PC-9 (cell line): ENCODE results near the gene OSBPL8. TPM values are rescaled to one million over a fixed set of nuclear protein-coding genes. Genes with fewer than 3 reads are reported as not detected.

Source experiments
- BruUV-seq: library from RNA; stranded (reverse); fragments of 400-500 nt; replicated peaks from 2 replicates; lab custom pipeline; 2021; lab: Mats Ljungman, UMichigan
- CTCF ChIA-PET: fragments of 300-600 bp; sonication (Branson Sonifier 250); formaldehyde crosslinking; loops from one replicate; lab custom pipeline; 2022; ENCODE audit warnings: antibody characterized with exemption; lab: Charles Lee
- POLR2A ChIA-PET: fragments of 300-600 bp; sonication (Branson Sonifier 250); formaldehyde crosslinking; loops from one replicate; lab custom pipeline; 2022; ENCODE audit warnings: antibody characterized with exemption; ENCODE audit not compliant: unreplicated experiment; lab: Charles Lee
- DNase-seq, 2 experiments: peaks; one replicate each; pipeline versions ENCODE4 v3.0.0 to v3.0.0-alpha.2; 2015 to 2022; ENCODE audit warnings: mixed read lengths in 1 of 2
- H2AFZ ChIP-seq: fragments of 200-600 bp; sonication (generic); 2 replicates; pipeline ENCODE4 v1.8.1; 2017; ENCODE audit warnings: antibody characterized with exemption
- H3F3A ChIP-seq: fragments of 200-600 bp; sonication (generic); 2 replicates; pipeline ENCODE4 v1.8.1; 2017; ENCODE audit warnings: antibody characterized with exemption, mild to moderate bottlenecking, low read depth; ENCODE audit not compliant: insufficient read depth
- H3K27ac ChIP-seq: fragments of 200-600 bp; sonication (generic); 2 replicates; pipeline ENCODE4 v1.6.1; 2016; ENCODE audit warnings: mixed run types
- H3K27me3 ChIP-seq: fragments of 200-600 bp; sonication (generic); 2 replicates; pipeline ENCODE4 v1.6.1; 2016; ENCODE audit warnings: low read depth, mixed run types; ENCODE audit not compliant: insufficient read depth
- H3K36me3 ChIP-seq: fragments of 200-600 bp; sonication (generic); 2 replicates; pipeline ENCODE4 v1.6.1; 2016; ENCODE audit warnings: low read depth, mixed run types
- H3K4me1 ChIP-seq: fragments of 200-600 bp; sonication (generic); replicated peaks from 2 replicates; pipeline ENCODE4 v1.6.1; 2016; ENCODE audit warnings: mixed run types; ENCODE audit not compliant: insufficient read depth
- H3K4me2 ChIP-seq: fragments of 200-600 bp; sonication (generic); 2 replicates; pipeline ENCODE4 v1.6.1; 2017; ENCODE audit warnings: mixed run types
- H3K4me3 ChIP-seq: fragments of 200-600 bp; sonication (generic); 2 replicates; pipeline ENCODE4 v1.6.1; 2016; ENCODE audit warnings: mixed run types
- H3K79me2 ChIP-seq: fragments of 200-600 bp; sonication (generic); 2 replicates; pipeline ENCODE4 v1.6.1; 2017; ENCODE audit warnings: low read depth, mixed run types
- H3K9me2 ChIP-seq: fragments of 200-600 bp; sonication (generic); 2 replicates; pipeline ENCODE4 v1.8.1; 2017; ENCODE audit warnings: mild to moderate bottlenecking; ENCODE audit not compliant: insufficient read depth
- H3K9me3 ChIP-seq: fragments of 200-600 bp; sonication (generic); 2 replicates; pipeline ENCODE4 v1.8.1; 2016; ENCODE audit warnings: low read depth; ENCODE audit not compliant: insufficient read depth
- H4K20me1 ChIP-seq: fragments of 200-600 bp; sonication (generic); 2 replicates; pipeline ENCODE4 v1.8.1; 2017; ENCODE audit not compliant: insufficient read depth
- EZH2 ChIP-seq: fragments of 200-600 bp; sonication (generic); IDR thresholded peaks from 2 replicates; pipeline ENCODE4 v1.8.0; 2017; ENCODE audit warnings: antibody characterized with exemption, low read depth
- intact Hi-C: fragments of 100-400 bp; cut with micrococcal nuclease; formaldehyde crosslinking; loops from one replicate; pipeline ENCODE4 v1.10.0; 2022; ENCODE audit not compliant: unreplicated experiment
- total RNA-seq: library from RNA; stranded (reverse); gene quantifications from 2 replicates; pipeline ENCODE4 v1.2.3, GENCODE V29; 2021
- TF ChIP-seq, protein P1 (sequence below): fragments of 200-600 bp; sonication (generic); conservative IDR thresholded peaks from 2 replicates; pipeline ENCODE4 v1.6.1; 2017; ENCODE audit warnings: mixed run types, antibody characterized with exemption, mild to moderate bottlenecking, moderate library complexity

Gene OSBPL8
- total RNA-seq, 1 experiment from 2014 or later, result 53.2 TPM

DNA sequence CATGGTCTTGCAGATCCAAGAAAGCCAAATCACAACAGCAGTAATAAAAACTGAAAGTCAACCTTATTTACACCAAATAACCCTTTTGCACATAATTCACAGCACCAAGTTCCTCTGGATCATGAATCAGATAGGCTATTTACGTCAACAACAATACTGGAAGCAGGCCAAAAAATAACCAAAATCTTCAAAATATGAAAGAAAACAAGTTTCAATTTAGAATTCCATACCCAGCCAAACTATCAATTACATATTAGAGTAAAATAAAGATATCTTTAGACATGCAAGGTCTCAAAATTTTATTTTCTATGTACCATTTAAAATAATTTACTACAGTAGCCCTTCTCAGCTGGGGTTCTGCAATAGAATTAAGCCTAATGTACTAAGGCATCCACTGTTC, 134.6 kb downstream of the OSBPL8 start:
- Histone ChIP-seq H3K79me2 (no peaks in the 10 kb centered on the region; the same call in 1 of the 2 replicates), H3F3A (no peaks in the 10 kb centered on the region; the same call in 1 of the 2 replicates), H2AFZ (no peak overlapping the region), H3K27me3 (no peaks in the 10 kb centered on the region), H3K9me3 (peaks cover 15% of the 10 kb centered on the region), H3K4me1 (no peaks in the 10 kb centered on the region), H3K4me3 (no peak overlapping the region), H4K20me1 (peaks cover 4% of the 10 kb centered on the region), H3K9me2 (no peaks in the 10 kb centered on the region), H3K36me3 (peaks cover 4% of the 10 kb centered on the region; the same call in 1 of the 2 replicates), H3K27ac (no peak overlapping the region), H3K4me2 (no peak overlapping the region)
- DNase-seq, result no peak
- intact Hi-C loops, result no loop called here
- TF ChIP-seq, protein P1, sequence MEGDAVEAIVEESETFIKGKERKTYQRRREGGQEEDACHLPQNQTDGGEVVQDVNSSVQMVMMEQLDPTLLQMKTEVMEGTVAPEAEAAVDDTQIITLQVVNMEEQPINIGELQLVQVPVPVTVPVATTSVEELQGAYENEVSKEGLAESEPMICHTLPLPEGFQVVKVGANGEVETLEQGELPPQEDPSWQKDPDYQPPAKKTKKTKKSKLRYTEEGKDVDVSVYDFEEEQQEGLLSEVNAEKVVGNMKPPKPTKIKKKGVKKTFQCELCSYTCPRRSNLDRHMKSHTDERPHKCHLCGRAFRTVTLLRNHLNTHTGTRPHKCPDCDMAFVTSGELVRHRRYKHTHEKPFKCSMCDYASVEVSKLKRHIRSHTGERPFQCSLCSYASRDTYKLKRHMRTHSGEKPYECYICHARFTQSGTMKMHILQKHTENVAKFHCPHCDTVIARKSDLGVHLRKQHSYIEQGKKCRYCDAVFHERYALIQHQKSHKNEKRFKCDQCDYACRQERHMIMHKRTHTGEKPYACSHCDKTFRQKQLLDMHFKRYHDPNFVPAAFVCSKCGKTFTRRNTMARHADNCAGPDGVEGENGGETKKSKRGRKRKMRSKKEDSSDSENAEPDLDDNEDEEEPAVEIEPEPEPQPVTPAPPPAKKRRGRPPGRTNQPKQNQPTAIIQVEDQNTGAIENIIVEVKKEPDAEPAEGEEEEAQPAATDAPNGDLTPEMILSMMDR, result no peak
- TF ChIP-seq EZH2, result no peak
- ChIA-PET POLR2A (no interaction called here), CTCF (no interaction called here)
- no TSS peak for BruUV-seq

DNA sequence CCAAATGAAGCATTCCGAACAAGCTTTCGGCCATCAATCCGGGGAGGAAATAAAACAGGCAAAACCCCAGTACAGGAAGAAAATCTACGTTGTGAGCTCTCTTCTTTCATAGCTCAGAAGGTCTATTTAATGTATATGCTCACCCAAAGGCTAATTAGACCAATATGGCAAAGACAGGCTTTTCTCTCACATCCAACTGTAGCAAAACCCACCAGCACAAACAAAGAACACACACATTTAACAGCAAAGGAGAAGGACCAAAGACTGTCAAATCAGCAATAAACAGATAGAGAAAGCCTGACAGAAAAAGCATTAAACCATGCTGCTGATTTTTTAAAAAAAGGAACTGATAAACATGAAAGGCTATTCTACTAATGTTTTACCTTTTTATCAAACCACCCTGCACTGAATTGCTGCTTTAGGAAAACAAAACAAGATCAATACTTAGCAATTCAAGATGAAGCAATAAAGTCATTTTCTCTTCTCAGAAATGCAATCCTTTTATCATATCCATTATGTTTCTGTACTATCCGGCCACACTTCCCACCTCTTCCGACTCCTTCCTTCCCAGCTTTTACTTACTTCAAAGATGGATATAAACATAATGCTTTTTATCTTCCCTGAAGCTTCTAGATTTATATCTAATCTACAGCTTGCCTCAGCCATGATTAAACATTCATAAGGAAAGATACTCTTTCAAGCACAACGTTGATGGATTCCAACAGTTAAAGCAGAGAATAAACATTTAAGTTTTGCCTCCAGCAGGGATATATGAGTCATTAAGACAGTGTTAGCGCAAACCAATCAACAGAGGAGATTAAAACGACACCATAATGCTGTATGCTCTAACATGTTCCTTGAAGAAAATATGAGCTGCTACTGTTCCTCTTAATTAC, 136.8 kb downstream of the OSBPL8 start:
- H3K4me3 ChIP-seq, result no peak overlapping the region
- H3K4me1 ChIP-seq, result no peaks in the 10 kb centered on the region
- POLR2A ChIA-PET, result interaction anchor here (0.6 kb wide), 1 partner anchor 20 kb away, joined by 6 read pairs; no protein-coding TSS in a partner anchor
- BruUV-seq, result no TSS peak
- no peak for DNase-seq
- peaks cover 15% of the 10 kb centered on the region for H3K9me3 ChIP-seq
- intact Hi-C loops, result no loop called here
- H3K27ac ChIP-seq, result no peak overlapping the region
- no peaks in the 10 kb centered on the region for H3K9me2 ChIP-seq
- no peak overlapping the region for H3K4me2 ChIP-seq
- H3K79me2 ChIP-seq, result no peaks in the 10 kb centered on the region; the same call in 1 of the 2 replicates
- no peaks in the 10 kb centered on the region for H3K27me3 ChIP-seq
- CTCF ChIA-PET, result interaction anchor here (0.7 kb wide), 1 partner anchor 137 kb away, joined by 3 read pairs; the partner anchor contains the start of gene OSBPL8
- peaks cover 4% of the 10 kb centered on the region; the same call in 1 of the 2 replicates for H4K20me1 ChIP-seq
- H3K36me3 ChIP-seq, result peaks cover 4% of the 10 kb centered on the region; the same call in 1 of the 2 replicates
- H2AFZ ChIP-seq, result no peak overlapping the region
- no peak for TF ChIP-seq EZH2
- TF ChIP-seq, protein P1, result no peak
- no peaks in the 10 kb centered on the region; the same call in 1 of the 2 replicates for H3F3A ChIP-seq

DNA sequence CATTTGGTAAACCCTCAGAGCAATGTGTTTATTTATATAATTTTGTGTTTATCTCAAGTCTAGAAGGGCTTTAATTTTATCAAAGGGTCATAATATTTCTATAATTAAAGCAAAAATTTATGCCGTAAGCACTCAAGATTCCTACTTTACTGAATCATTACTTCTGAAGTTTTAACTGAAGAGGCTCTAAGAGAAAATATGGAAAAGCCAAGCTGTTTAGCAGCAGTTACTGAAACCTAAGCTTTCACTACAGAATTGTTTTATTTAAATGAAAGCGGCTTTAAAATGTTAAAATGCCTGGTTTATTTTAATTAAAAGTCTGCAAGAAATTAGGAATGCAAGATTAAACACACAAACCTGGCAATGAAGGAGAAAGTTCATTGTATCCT, 137.4 kb downstream of the OSBPL8 start:
- peaks cover 4% of the 10 kb centered on the region; the same call in 1 of the 2 replicates for H4K20me1 ChIP-seq

More for the DNA sequence above, 137.4 kb downstream of the OSBPL8 start:
- ChIA-PET POLR2A (no interaction called here), CTCF (interaction anchor here (0.7 kb wide), 1 partner anchor 138 kb away, joined by 3 read pairs; the partner anchor contains the start of gene OSBPL8)
- Histone ChIP-seq H3K36me3 (peaks cover 4% of the 10 kb centered on the region; the same call in 1 of the 2 replicates), H3K4me3 (no peak overlapping the region), H2AFZ (no peak overlapping the region), H3K4me2 (no peak overlapping the region), H3K9me3 (peaks cover 15% of the 10 kb centered on the region), H3K27me3 (no peaks in the 10 kb centered on the region), H3K9me2 (no peaks in the 10 kb centered on the region), H3K27ac (no peak overlapping the region), H3K4me1 (no peaks in the 10 kb centered on the region), H3F3A (no peaks in the 10 kb centered on the region; the same call in 1 of the 2 replicates), H3K79me2 (no peaks in the 10 kb centered on the region; the same call in 1 of the 2 replicates)
- BruUV-seq, result no TSS peak
- TF ChIP-seq, protein P1, result no peak
- TF ChIP-seq EZH2, result no peak
- intact Hi-C loops, result no loop called here
- DNase-seq, result no peak
